ENCODE measurements around the gene RPL29. TPM values are rescaled to one million over a fixed set of nuclear protein-coding genes. Genes with fewer than 3 reads are reported as not detected.
A peak's percentile ranks its signal among the peaks of the same experiment; 100 is the strongest.

The RPL29 gene
- total and polyA plus RNA-seq, 2 of the 8 experiments (the other 6 are each of a cell fraction or from before 2014, with no cell fraction given) = 1,467 to 2,660 TPM

GRCh38 chr3:52019352-52020080 is 23.8 kb upstream of the RPL29 start:
- Histone ChIP-seq H4K91ac (replicated peaks; ENCODE audit: insufficient read length, low read length) (no peak overlapping the region), H2BK12ac (ENCODE audit: low read depth, low read length) (no peak overlapping the region), H3K36me3 (ENCODE audit: control insufficient read depth in 2 of 4, insufficient read depth in 4 of 4, low read length in 3 of 4) (no peaks in the 10 kb centered on the region), H3K56ac (replicated peaks; ENCODE audit: insufficient read length, low read depth, low read length) (no peak overlapping the region), H2BK120ac (replicated peaks; ENCODE audit: low read depth, low read length) (no peak overlapping the region), H3K79me1 (ENCODE audit: low read depth, low read length) (no peaks in the 10 kb centered on the region), H4K5ac (ENCODE audit: insufficient read length, low read depth, low read length) (no peak overlapping the region), H3K27ac (ENCODE audit: low read depth, low read length) (no peak overlapping the region), H4K20me1 (replicated peaks in 1 of 2; ENCODE audit: control insufficient read depth in 1 of 2, insufficient read depth in 2 of 2, low read length in 2 of 2) (no peaks in the 10 kb centered on the region), H3K9me3 (ENCODE audit: insufficient read depth in 2 of 2, low read depth in 1 of 2, low read length in 1 of 2) (no peaks in the 10 kb centered on the region), H2BK20ac (ENCODE audit: low read length) (no peak overlapping the region), H3K23ac (ENCODE audit: insufficient read length) (no peak overlapping the region), H3K4ac (replicated peaks; ENCODE audit: insufficient read length, low read depth, low read length) (no peak overlapping the region), H3K79me2 (ENCODE audit: control insufficient read depth in 1 of 2, insufficient read depth in 2 of 2, low read length in 2 of 2) (no peaks in the 10 kb centered on the region), H2AK5ac (ENCODE audit: low read depth, low read length) (no peak overlapping the region), H3K9ac (replicated peaks in 1 of 4; ENCODE audit: extremely low read depth in 1 of 4, low read depth in 3 of 4, low read length in 3 of 4) (no peak overlapping the region), H3K4me2 (ENCODE audit: insufficient read depth in 1 of 2, low read depth in 2 of 2, low read length in 2 of 2) (no peak overlapping the region), H2AFZ (ENCODE audit: low read length) (no peak overlapping the region), H2BK5ac (ENCODE audit: low read depth, low read length) (no peak overlapping the region), H3K4me1 (replicated peaks in 1 of 4; ENCODE audit: control insufficient read depth in 3 of 4, insufficient read depth in 4 of 4, low read length in 3 of 4) (peaks cover 0 to 5% (median 2%) of the 10 kb centered on the region in 4 experiments; a peak in 4 of 7 replicates), H3K14ac (ENCODE audit: insufficient read length) (no peak overlapping the region), H2BK15ac (ENCODE audit: low read length) (no peak overlapping the region), H3K27me3 (replicated peaks in 1 of 4; ENCODE audit: control insufficient read depth in 3 of 4, extremely low read depth in 1 of 4, insufficient read depth in 3 of 4, low read length in 3 of 4) (no peaks in the 10 kb centered on the region), H3K23me2 (ENCODE audit: low read depth, low read length) (peaks cover 1% of the 10 kb centered on the region; the same call in 1 of the 2 replicates), H3K4me3 (ENCODE audit: extremely low read depth in 1 of 4, insufficient read depth in 2 of 4, low read depth in 3 of 4, low read length in 4 of 4) (no peak overlapping the region), H3K18ac (ENCODE audit: extremely low read depth, low read length) (no peak overlapping the region), H4K8ac (ENCODE audit: extremely low read depth, insufficient read depth, low read length) (peak overlapping the region; percentile 32)
- no peak for DNase-seq (ENCODE audit: low read depth in 1 of 2, low spot score in 2 of 2)
- CTCF ChIA-PET (ENCODE audit: partially characterized antibody) = interaction anchor here (0.8 to 24.7 kb wide), 9 partner anchors 10 to 125 kb away, joined by 3 to 984 read pairs (median 3); partner anchors contain the start of gene DUSP7
- TF ChIP-seq, protein P1, sequence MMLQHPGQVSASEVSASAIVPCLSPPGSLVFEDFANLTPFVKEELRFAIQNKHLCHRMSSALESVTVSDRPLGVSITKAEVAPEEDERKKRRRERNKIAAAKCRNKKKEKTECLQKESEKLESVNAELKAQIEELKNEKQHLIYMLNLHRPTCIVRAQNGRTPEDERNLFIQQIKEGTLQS (IDR thresholded peaks at IDR 0.05; ENCODE audit: insufficient read depth, low read depth, low read length) = no peak
- peak; percentile 42; the same call in 1 of the 2 replicates for TF ChIP-seq E2F6 (IDR thresholded peaks at IDR 0.05)
- POLR2A ChIA-PET (ENCODE audit: partially characterized antibody) = interaction anchor here (0.7 to 1.9 kb wide), 5 partner anchors 9 to 27 kb away, joined by 3 to 4 read pairs (median 3); no protein-coding TSS in a partner anchor
- WGBS, 2 experiments (ENCODE audit: extremely low coverage in 1 of 2, insufficient coverage in 1 of 2, insufficient read length in 1 of 2, insufficient replicate concordance in 2 of 2, low coverage in 1 of 2, low lambda C conversion rate in 2 of 2, missing lambda C conversion rate in 1 of 2) = 85% methylated on average over 13 of the region's 17 CpGs; no CpG with 5 or more reads in 1 of the 2 experiments
- FAIRE-seq = no peak
